Neural cell (in vitro differentiated cells): ENCODE results near the gene TYMP. TPM values are rescaled to one million over a fixed set of nuclear protein-coding genes. Genes with fewer than 3 reads are reported as not detected.

Source experiments
- H2AFZ ChIP-seq: fragments of 200-600, 300-800 bp; sonication (generic), shearing (Covaris generic); 2 replicates; pipeline ENCODE4 v1.6.0; 2014; ENCODE audit warnings: low read depth, mild to moderate bottlenecking, antibody characterized with exemption, low read length, moderate library complexity
- H3F3A ChIP-seq: fragments of 200-600 bp; shearing (Covaris generic); 2 replicates; pipeline ENCODE4 v1.6.1; 2016; ENCODE audit warnings: mild to moderate bottlenecking, moderate library complexity, mixed read lengths, antibody characterized with exemption, low read length; ENCODE audit not compliant: insufficient read depth, poor library complexity, severe bottlenecking
- H3K27ac ChIP-seq: fragments of 200-600, 300-800 bp; sonication (generic), shearing (Covaris generic); 2 replicates; pipeline ENCODE4 v1.5.1; 2014; ENCODE audit warnings: mild to moderate bottlenecking, low read length, moderate library complexity
- H3K27me3 ChIP-seq: fragments of 300-800, 200-600 bp; sonication (generic), shearing (Covaris generic); 2 replicates; pipeline ENCODE4 v1.6.0; 2014; ENCODE audit warnings: mild to moderate bottlenecking, low read depth, low read length, moderate library complexity; ENCODE audit not compliant: insufficient read depth
- H3K36me3 ChIP-seq: fragments of 300-800, 200-600 bp; sonication (generic), shearing (Covaris generic); 2 replicates; pipeline ENCODE4 v1.5.1; 2014; ENCODE audit warnings: mild to moderate bottlenecking, antibody characterized with exemption, low read length, moderate library complexity; ENCODE audit not compliant: insufficient read depth
- H3K4me2 ChIP-seq: fragments of 300-800, 200-600 bp; sonication (generic), shearing (Covaris generic); 2 replicates; pipeline ENCODE4 v1.6.0; 2014; ENCODE audit warnings: mild to moderate bottlenecking, low read length
- H3K4me3 ChIP-seq: fragments of 300-800, 200-600 bp; sonication (generic), shearing (Covaris generic); 2 replicates; pipeline ENCODE4 v1.5.1; 2014; ENCODE audit warnings: mild to moderate bottlenecking, low read length, moderate library complexity
- H3K79me2 ChIP-seq: fragments of 200-600 bp; shearing (Covaris generic); replicated peaks from 2 replicates; pipeline ENCODE4 v1.6.0; 2014; ENCODE audit warnings: mild to moderate bottlenecking, low read length, moderate library complexity; ENCODE audit not compliant: insufficient read depth
- H3K9ac ChIP-seq: fragments of 300-800, 200-600 bp; sonication (generic), shearing (Covaris generic); 2 replicates; pipeline ENCODE4 v1.6.1; 2016; ENCODE audit warnings: mild to moderate bottlenecking, low read length, mixed read lengths
- H3K9me2 ChIP-seq: fragments of 200-600 bp; shearing (Covaris generic); 2 replicates; pipeline ENCODE4 v1.6.1; 2016; ENCODE audit warnings: mild to moderate bottlenecking, low read length, mixed read lengths; ENCODE audit not compliant: insufficient read depth
- H3K9me3 ChIP-seq: fragments of 200-600, 300-800 bp; sonication (generic), shearing (Covaris generic); 2 replicates; pipeline ENCODE4 v1.6.1; 2016; ENCODE audit warnings: mild to moderate bottlenecking, mixed run types, low read length, moderate library complexity, mixed read lengths
- H4K20me1 ChIP-seq: fragments of 200-600 bp; shearing (Covaris generic); 2 replicates; pipeline ENCODE4 v1.6.1; 2016; ENCODE audit warnings: mild to moderate bottlenecking, mixed run types; ENCODE audit not compliant: insufficient read depth
- EP300 ChIP-seq: fragments of 450-650 bp; conservative IDR thresholded peaks from 2 replicates; pipeline ENCODE4 v1.6.1; 2014; ENCODE audit warnings: antibody characterized with exemption, mild to moderate bottlenecking, moderate library complexity; ENCODE audit not compliant: poor library complexity, severe bottlenecking
- EZH2 ChIP-seq: fragments of 200-600, 300-800 bp; shearing (Covaris generic), sonication (generic); IDR thresholded peaks from 2 replicates; pipeline ENCODE4 v1.6.1; 2014; ENCODE audit warnings: antibody characterized with exemption, low read length, borderline replicate concordance, mild to moderate bottlenecking; ENCODE audit not compliant: insufficient read depth, poor library complexity, severe bottlenecking
- MXI1 ChIP-seq: fragments of 450-650 bp; conservative IDR thresholded peaks from 2 replicates; pipeline ENCODE4 v1.6.1; 2014; ENCODE audit warnings: antibody characterized with exemption, mild to moderate bottlenecking; ENCODE audit not compliant: poor library complexity, severe bottlenecking
- POLR2AphosphoS5 ChIP-seq: IDR thresholded peaks from 2 replicates; pipeline ENCODE4 v1.6.1; 2012
- RAD21 ChIP-seq: fragments of 450-650 bp; conservative IDR thresholded peaks from 2 replicates; pipeline ENCODE4 v1.6.1; 2014; ENCODE audit warnings: antibody characterized with exemption, mild to moderate bottlenecking, moderate library complexity
- SMC3 ChIP-seq: fragments of 450-650 bp; conservative IDR thresholded peaks from 2 replicates; pipeline ENCODE4 v1.6.1; 2014; ENCODE audit warnings: antibody characterized with exemption, mild to moderate bottlenecking, moderate library complexity; ENCODE audit not compliant: poor library complexity
- TAF1 ChIP-seq: IDR thresholded peaks from 2 replicates; pipeline ENCODE4 v1.6.1; 2012; ENCODE audit warnings: low read depth
- polyA plus RNA-seq: library from polyadenylated mRNA; depleted of rRNA; stranded (reverse); fragments of >200 nt; gene quantifications from 2 replicates; pipeline ENCODE4 v1.2.3, GENCODE V29; 2014
- TF ChIP-seq, protein P1 (sequence below): IDR thresholded peaks from 2 replicates; pipeline ENCODE4 v1.6.1; 2012; ENCODE audit warnings: borderline replicate concordance
- TF ChIP-seq, protein P2 (sequence below): fragments of 450-650 bp; IDR thresholded peaks from 2 replicates; pipeline ENCODE4 v1.5.1; 2014; ENCODE audit warnings: antibody characterized with exemption, mild to moderate bottlenecking, moderate library complexity; ENCODE audit not compliant: poor library complexity, severe bottlenecking

Gene TYMP
- polyA plus RNA-seq, 1 donor from 2014 or later, result 0.87 TPM

DNA sequence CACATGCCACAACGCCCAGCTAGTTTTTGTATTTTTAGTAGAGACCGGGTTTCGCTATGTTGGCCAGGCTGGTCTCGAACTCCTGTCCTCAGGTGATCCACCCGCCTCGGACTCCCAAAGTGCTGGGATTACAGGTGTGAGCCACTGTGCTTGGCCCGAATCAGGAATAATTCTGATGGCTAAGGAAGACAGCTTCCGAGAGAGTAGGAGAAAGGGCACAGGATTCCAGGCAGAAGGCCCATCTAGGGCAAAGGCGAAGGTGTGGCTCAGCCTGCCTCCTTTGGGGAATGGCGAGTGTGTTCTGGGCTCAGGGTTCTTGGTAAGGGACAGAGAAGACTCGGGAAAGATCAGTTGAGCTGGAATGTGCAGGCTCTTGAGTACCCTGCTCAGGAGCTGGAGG lies 34.5 kb upstream of the TYMP start:
- Histone ChIP-seq H3K9me2 (no peaks in the 10 kb centered on the region), H3K79me2 (no peaks in the 10 kb centered on the region), H3F3A (no peaks in the 10 kb centered on the region), H3K4me3 (peak overlapping the region; percentile 70), H3K36me3 (peaks cover 4% of the 10 kb centered on the region), H3K9me3 (no peaks in the 10 kb centered on the region), H2AFZ (no peak overlapping the region), H4K20me1 (no peaks in the 10 kb centered on the region), H3K9ac (no peak overlapping the region), H3K27ac (no peak overlapping the region), H3K27me3 (no peaks in the 10 kb centered on the region), H3K4me2 (no peak overlapping the region)
- no peak for TF ChIP-seq POLR2AphosphoS5
- TF ChIP-seq MXI1, result no peak
- TF ChIP-seq, protein P1, sequence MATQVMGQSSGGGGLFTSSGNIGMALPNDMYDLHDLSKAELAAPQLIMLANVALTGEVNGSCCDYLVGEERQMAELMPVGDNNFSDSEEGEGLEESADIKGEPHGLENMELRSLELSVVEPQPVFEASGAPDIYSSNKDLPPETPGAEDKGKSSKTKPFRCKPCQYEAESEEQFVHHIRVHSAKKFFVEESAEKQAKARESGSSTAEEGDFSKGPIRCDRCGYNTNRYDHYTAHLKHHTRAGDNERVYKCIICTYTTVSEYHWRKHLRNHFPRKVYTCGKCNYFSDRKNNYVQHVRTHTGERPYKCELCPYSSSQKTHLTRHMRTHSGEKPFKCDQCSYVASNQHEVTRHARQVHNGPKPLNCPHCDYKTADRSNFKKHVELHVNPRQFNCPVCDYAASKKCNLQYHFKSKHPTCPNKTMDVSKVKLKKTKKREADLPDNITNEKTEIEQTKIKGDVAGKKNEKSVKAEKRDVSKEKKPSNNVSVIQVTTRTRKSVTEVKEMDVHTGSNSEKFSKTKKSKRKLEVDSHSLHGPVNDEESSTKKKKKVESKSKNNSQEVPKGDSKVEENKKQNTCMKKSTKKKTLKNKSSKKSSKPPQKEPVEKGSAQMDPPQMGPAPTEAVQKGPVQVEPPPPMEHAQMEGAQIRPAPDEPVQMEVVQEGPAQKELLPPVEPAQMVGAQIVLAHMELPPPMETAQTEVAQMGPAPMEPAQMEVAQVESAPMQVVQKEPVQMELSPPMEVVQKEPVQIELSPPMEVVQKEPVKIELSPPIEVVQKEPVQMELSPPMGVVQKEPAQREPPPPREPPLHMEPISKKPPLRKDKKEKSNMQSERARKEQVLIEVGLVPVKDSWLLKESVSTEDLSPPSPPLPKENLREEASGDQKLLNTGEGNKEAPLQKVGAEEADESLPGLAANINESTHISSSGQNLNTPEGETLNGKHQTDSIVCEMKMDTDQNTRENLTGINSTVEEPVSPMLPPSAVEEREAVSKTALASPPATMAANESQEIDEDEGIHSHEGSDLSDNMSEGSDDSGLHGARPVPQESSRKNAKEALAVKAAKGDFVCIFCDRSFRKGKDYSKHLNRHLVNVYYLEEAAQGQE, result no peak
- no peak for TF ChIP-seq EP300
- no peak for TF ChIP-seq RAD21
- no peak for TF ChIP-seq SMC3
- TF ChIP-seq, protein P2, sequence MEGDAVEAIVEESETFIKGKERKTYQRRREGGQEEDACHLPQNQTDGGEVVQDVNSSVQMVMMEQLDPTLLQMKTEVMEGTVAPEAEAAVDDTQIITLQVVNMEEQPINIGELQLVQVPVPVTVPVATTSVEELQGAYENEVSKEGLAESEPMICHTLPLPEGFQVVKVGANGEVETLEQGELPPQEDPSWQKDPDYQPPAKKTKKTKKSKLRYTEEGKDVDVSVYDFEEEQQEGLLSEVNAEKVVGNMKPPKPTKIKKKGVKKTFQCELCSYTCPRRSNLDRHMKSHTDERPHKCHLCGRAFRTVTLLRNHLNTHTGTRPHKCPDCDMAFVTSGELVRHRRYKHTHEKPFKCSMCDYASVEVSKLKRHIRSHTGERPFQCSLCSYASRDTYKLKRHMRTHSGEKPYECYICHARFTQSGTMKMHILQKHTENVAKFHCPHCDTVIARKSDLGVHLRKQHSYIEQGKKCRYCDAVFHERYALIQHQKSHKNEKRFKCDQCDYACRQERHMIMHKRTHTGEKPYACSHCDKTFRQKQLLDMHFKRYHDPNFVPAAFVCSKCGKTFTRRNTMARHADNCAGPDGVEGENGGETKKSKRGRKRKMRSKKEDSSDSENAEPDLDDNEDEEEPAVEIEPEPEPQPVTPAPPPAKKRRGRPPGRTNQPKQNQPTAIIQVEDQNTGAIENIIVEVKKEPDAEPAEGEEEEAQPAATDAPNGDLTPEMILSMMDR, result no peak
- no peak for TF ChIP-seq EZH2
- no peak for TF ChIP-seq TAF1

DNA sequence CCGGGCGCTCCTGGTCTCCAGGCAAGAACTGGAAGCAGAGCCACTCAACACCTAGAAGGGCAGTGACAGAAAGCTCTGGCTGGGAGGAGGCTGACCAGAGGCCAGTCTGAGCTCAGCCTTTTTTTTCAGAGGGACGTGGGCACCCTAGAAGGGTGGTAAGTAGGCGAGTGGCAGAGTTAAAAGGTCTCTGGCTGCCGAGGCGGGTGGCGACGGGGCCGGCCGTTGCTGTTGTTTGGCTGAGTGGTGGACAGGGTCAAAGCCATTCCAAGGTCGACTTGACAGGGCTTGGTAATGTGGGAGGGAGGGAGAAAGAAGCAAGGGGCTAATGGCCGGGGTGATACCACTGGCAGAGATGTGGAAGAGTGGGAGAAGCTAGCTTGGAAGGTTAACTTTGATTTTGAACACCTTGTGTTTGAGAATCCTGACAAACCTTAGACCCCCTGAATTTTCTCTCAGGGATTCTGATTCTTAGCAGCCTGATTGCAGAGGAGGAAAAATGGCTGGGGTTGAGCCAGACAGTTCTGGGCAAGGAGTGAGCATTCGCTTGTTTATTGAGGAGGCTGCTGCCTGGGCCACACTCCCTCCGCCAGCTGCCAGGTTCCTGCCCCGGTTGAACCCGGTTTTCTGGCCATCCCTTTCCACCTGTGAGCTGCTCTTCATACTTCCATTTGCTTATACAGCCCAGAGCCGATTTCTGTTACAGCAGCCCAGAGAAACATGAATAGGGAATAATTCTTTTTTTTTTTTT lies 33.8 kb upstream of the TYMP start:
- no peaks in the 10 kb centered on the region for H3K9me2 ChIP-seq
- H3K4me3 ChIP-seq, result peak overlapping the region; percentile 70
- H2AFZ ChIP-seq, result peak overlapping the region; percentile 8
- no peaks in the 10 kb centered on the region for H3K27me3 ChIP-seq
- no peaks in the 10 kb centered on the region for H3F3A ChIP-seq
- no peaks in the 10 kb centered on the region for H3K9me3 ChIP-seq
- H3K79me2 ChIP-seq, result no peaks in the 10 kb centered on the region
- H3K9ac ChIP-seq, result peak overlapping the region; percentile 74
- H3K36me3 ChIP-seq, result peaks cover 4% of the 10 kb centered on the region
- peak overlapping the region; percentile 72 for H3K4me2 ChIP-seq
- H4K20me1 ChIP-seq, result no peaks in the 10 kb centered on the region
- TF ChIP-seq EZH2 (no peak), POLR2AphosphoS5 (no peak), SMC3 (no peak), EP300 (no peak), MXI1 (no peak), RAD21 (no peak), TAF1 (no peak)
- TF ChIP-seq, protein P1, result no peak
- TF ChIP-seq, protein P2, result no peak
- peak overlapping the region; percentile 74 for H3K27ac ChIP-seq
